Activated CD4-positive, alpha-beta T cell treated with anti-CD3 and anti-CD28 coated beads for 4 hours (primary cell): ENCODE data around the gene C1orf174.
A peak's percentile ranks its signal among the peaks of the same experiment; 100 is the strongest.

Experiments used
- DNase-seq, 2 donors: peaks; one replicate each; pipeline ENCODE4 v3.0.0-alpha.2; 2020

C1orf174 gene

DNA sequence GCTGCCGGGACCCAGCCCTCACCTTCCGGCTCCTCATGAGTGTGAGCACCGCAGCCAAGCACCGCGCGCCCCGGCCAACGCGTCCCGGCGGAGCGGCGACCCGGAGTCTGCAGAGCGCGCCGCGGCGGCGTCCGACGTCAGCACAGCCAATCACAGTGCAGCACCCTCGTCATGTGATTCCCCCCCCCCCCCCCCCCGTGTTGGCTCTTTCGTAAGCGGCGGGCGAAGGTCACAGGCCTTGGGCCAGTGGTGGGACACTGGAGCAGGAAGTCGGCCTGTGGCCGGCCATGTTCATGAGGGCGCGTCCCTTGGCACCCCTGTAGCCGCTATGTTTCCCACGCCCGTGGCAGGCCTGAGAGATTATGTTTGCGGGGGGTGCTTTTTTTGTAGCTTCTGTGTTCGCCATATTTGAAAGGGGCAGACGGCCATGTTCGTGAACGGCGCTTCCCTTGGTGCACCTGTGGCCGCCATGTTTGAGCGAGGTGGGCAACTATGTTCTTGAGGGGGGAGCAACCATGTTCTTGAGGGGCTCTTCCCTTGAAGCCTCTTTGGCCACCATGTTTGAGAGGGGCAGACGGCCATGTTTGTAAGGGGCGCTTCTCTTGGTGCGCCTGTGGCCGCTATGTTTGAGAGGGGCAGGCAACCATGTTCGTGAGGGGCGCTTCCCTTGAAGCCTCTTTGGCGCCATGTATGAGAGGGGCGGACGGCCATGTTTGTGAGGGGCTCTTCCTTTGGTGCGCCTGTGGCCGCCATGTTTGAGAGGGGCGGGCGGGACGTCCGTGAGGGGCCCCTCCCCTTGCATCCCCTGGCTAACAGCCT, at the start of gene C1orf174:
Gene C1orf174, minus strand, starts transcription at position 123 of the 819 bp plus-strand sequence. Its CDS starts 86 bp downstream, at position 37.
- peak; percentile 90 to 94 for DNase-seq

DNA sequence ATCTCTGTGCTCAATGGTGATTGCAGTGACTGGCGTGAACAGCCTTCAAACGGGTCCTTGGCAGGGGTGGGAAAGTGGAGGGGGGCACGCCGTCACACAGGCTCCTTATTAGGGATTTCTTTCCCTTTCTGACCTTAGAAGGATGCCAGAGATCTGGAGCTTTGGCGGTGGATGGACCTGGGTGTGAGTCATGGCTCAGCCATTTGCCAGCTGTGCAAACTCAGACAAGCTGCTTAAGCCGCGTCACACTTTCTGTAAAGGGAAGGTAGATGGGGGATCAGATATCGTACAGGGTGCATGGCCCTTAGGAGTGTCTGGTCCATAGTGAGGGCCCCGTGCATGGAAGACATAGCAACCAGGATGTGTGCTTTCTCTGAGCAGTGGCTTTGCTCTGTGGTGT, 48.3 kb upstream of the C1orf174 start:
- DNase-seq, result no peak

DNA sequence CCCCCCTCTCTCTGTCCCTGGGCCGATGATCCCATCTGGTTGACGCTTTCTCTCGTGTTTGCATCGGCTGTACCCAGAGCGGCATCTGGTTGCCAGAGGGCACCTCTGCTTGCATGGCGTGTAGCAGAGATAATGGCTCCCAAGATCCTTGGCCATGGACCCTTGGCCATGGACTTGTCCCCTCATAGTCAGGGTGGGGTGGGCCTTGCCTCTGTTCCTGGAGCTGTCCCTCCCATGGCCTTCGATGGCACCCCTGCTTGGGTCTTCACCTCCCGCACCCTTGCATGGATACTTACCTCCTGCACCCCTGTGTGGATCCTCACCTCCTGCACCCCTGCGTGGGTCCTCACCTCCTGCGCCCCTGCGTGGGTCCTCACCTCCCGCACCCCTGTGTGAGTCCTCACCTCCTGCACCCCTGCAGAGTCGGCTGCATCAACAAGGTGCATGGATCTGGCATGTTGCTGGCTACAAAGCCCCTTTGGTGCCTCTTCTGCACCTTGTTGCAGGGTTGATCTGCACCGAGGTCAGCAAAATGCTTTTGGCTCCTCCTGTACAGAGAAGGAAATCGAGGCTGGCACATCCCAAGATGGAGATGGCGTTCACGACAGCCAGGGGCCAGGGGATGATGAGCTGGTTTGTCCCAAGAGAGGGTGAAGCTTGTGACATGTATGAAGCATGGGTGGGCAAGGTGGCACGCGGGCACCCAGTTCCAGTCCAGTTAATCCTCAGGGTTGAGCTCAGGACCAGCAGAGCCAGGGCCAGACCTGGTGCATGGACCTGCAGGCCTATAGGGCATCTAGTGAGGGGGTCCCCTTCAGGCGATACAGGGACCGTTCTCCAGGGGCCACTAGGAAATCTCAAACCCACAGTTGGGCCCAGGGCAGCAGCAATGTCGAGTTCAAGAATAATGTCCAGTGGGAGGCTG, 46.1 kb upstream of the C1orf174 start:
- DNase-seq, result no peak

GRCh38 chr1:3945222-3945621, 45.1 kb upstream of the C1orf174 start:
- no peak for DNase-seq

DNA sequence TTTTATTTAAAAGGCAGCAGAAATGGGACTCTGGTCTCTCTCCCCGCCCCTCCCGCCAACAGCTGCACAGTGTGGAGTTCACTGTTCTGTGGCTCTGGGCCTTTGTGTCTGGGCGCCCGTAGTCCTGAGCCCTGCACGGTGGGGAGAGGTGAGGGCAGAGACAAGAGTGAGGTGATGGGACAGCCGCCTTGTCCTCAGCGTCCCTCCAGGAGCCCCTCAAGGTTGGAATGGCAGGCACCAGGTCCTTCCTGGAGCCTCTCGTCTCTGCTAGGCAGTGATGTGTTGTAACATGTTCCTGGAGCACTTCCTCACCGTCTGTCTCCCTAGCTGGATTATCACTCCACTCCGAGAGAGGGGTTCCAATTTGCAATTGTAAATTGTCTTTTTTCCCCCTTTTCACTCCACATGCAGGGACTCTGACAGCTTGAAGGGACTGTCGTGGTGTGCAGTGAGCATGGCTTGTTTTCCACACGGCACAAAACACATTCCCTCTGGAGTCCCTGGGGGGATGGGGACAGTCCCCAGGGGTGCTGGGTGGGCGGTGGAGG, 44.6 kb upstream of the C1orf174 start:
- no peak for DNase-seq

DNA sequence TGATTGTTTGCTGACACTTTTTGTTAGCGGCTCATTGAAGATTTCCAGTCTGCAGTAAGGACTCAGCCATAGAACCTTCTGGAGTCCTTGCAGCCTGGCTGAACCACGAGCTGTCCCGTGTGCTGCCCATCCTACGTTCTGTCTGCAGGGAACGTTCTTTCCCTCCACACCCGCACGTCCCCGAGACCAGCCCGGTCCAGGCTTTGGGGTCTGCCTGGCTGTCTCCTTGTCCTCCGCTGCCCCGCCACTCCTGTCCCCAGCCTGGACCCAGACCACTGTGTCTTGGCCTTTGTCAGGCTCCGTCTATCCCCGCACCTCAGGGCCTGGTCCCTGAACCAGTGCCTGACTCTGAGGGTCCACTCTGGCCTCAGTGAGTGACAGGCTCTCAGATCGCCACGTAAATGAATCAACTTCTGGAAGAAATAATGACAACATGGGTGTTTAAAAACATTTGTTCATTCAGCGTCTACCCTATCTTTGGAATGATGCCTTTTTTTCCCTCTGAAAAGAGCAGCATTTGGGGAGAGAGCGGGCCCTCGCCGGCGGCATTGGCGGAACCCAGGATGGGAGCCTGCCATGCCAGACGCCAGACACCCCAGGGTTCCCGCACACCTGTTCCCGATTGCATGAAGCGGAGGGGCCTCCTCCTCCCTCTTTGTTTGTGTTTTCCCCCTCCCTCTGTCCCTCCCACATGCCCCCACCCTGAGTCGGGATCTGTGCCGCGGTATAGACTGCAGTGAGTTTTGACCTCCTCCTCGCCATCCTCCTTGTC, 43.9 kb upstream of the C1orf174 start:
- DNase-seq, result no peak

GRCh38 chr1:3943123-3943431, 43.0 kb upstream of the C1orf174 start:
- DNase-seq, result no peak

DNA sequence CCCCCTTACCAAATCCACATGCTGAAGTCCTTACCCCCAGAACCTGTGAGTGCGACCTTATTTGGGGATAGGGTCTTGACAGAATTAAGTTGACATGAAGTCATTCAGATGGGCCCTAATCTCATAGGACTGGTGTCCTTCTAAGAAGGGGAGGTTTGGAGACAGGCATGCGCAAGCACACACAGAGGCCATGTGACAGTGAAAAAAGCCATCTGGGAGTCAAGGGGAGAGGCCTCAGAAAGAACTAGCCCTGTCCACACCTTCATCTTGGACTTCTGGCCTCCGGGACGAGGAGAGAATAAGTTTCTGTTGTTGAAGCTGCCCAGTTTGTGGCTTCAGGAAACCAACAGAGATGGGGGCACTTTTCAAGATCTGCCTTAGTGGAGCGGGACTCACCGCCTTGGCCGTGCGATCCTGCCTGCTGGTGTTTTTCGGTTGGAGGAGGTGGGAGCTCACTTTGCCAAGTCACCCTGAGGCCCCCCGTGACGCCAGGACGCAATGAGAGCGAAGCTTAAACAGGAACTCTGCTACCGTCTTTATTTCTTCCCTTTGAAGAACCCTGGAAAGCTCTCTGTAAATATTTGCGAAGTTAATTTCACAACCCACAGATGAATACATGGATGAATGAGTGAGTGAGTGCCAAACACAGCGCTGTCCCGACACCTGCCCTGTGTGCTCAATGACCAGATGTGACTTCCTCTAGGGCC, 42.5 kb upstream of the C1orf174 start:
- no peak for DNase-seq

DNA sequence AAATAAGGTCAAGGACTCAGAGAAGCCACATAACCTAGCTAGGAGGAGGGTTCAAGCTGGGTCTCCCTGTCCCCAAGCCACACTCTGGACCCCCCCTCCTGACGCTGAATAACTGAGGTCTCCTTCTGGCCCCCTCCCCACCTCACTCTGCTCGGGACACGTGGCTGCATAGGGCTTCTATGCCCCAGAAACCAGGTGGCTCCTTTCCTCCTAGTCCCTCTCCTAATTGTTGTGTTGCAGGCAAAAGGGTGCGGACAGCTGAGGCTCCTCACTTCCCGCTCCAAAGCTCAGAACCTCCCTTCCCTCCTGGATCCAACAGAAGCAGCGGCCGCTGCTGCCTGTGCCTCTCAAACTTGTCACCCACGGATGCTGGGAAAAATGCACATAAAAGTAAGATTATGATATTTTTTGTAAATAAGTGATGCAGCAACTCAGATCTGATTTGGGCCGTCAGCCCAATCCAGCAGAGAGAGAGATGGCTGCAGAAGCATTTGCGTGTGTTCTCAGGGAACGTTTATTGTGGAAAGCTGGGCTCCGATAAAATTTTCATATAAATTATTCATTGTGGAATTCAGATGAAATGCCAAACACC, 40.8 kb upstream of the C1orf174 start:
- DNase-seq, result no peak

DNA sequence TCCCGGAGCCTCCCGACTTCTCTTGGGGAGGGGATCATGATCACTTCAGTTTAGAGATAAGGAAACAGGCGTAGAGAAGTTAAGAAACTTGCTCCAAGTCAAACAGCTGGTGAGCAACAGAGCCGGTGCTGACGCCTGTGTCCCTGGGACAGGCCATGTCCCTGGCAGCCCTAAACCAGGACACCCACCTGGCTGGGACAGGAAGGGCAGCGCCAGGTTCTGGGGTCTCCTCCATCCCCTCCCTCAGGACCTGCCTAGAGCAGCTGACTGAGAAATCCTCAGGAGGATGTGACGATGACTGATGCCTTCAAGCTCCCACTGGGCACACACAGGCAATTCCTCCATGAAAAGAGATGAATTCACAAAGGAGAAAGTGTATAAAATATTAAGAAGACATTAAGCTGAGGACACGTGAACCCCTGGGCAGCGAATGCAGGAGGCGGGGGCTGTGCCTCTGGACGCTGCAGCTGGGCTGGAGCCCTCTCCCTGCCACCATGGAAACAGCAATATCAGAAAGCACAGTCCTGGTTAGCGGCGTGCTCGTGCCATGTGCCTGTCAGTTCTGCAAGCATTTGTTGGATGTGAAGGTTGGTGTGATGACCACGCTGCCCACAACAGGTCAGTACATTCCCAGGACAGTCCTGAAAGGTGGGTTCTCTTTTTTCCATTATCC, 40.1 kb upstream of the C1orf174 start:
- DNase-seq, result no peak

DNA sequence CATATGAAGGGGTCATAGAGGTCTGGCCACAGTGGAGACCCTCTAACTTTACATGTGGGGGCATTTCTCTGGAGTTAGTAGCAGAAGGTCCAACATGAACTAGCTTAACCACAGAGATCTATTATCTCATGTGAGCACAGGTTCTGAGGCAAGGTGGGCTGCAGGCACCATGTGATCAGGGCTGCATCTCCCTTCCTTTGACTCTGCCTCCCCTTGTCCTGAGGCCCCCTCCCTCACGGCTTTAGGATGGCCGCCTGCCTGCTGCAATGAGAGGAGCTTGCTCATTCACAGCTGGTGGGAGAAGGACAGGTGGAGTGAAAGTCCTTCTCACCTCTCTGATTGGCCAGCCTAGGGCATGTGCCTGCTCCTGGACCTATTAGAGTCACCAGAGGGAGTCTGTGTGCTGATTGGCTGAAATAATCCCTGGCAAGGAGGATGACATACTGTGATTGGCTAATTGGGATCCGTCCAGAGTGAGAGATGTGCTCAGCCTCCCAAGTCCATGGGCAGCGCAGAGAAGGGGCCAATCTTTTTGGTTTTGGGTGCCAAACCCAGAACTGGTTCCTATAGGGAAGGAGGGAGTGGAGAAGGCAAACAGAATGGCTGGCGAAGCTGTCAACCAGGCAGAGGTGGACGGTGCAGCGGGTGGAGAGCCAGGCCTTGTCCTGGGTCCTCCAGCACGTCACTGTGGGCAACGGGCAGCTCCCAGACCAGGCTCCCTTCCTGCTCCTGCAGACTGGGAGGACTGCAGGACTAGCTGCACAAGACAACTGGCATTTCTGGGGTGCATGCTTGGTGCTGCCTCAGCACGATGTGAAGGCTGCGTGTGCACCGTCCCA, 39.4 kb upstream of the C1orf174 start:
- no peak for DNase-seq

DNA sequence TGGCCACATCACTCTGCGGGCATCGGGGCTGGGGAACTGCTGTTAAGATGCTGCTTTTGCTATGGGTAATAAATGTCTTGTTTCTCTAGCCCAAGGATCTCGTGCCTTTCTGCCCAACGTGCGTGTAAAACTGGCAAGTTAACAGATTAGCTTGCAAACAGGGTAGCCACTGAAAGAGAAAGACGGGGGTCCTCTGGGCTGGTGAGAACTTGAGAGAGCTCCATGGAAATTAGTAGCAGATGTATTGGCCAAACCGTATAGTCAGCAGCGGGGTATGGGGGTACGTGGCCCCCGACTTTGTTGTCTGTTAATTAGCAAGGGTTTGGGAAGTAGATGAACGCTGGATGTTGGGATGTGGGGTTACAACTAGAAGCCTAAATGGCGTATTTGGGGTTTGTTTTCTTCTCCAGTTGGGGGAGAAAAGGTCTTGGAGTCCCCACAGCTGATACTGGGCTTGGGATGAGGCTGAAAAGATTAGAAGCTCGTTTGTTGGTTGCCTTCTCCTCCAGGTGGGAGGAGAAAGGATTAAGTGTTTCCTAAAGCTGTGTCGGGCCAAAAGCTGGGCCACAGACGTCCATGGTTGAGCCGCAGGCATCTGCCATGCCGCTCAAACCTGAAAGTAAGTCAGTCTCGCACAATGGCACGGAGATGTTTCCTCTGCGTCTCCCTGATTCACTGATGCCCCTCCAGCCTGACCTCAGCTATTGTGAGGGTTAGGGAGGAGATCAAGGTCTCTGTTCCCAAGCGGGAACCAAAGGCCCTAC, 32.3 kb upstream of the C1orf174 start:
- no peak for DNase-seq

DNA sequence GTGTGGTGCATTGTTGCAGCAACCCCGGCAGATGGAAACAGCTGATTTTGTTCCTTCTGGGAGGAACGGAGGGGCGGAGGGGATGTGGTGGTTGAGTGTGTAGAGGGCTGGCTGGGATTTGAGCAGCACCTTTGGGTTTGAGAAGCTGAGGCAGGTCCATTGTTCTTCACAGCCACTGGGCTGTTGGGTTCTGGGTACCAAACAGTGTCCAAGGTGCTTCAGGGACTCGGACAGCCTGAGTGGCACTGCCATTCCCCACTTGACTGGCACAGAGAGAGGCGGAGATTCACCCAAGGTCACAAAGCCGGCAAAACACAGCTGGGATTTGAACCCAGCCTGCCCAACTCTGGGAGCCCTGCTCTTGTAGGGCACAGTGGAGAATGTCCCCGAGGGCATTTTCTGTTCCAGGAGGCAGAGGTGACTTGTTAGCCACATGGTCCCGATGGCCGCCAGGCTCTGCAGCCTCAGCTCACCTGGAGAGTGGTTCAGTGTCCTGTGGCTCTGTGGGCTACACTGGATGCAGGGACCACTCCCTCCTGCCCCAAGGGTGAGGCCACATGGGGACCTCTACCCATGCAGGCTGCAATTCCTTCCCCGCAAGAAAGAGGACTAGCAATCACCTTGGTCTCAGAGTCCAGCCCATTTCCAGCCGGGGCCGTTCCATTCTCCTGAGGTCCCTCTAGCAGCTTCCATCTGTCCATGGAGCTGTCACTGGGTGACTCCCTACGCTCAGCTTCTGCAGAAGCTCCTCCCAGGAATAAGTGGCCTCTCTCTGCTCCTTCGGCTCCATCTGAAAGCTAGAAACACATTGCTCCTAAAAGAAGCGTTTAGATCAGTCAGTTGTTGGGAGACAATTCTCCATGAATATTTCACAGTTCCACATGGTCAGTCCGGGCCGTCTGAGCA, 31.2 kb upstream of the C1orf174 start:
- no peak for DNase-seq

DNA sequence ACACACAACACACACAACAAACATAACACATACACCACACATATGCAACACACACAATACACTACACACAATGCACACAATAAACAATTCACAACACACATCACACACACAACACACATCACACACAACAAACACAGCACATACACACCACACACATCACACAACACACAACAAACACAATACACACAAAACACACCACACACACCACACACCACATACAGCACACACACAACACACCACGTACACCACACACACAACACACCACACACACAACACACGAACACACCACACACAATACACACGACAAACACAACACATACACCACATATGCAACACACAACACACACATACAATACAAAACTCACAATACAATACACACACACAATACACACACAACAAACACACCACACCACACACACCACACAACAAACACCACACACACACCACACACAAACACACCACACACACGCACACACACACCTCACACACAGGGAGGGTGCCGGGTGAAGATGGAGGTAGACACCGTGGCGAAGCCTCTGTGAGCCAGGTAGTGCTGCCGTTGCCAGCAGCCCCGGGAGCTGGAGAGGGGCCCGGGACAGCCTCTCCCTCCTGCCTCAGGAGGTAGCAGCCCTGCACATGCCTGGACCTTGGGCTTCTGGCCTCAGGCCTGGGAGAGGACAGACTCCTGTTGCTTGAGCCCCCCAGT, 30.4 kb upstream of the C1orf174 start:
- DNase-seq, result no peak

DNA sequence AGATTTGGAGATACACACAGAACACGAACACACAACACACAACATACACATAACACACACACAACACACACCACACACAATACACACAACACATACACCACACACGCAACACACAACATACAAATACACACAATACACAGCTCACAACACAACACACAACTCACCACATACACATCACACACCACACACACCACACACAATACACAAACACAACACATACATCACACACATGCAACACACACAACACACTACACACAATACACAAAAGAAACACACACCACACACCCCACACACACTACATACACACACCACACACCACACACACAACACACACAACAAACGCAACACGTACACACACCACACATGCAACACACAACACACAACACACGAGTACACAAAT, 29.1 kb upstream of the C1orf174 start:
- DNase-seq, result no peak

GRCh38 chr1:3928586-3928985, 28.5 kb upstream of the C1orf174 start:
- DNase-seq, result no peak

GRCh38 chr1:3926956-3927355, 26.9 kb upstream of the C1orf174 start:
- DNase-seq, result no peak

DNA sequence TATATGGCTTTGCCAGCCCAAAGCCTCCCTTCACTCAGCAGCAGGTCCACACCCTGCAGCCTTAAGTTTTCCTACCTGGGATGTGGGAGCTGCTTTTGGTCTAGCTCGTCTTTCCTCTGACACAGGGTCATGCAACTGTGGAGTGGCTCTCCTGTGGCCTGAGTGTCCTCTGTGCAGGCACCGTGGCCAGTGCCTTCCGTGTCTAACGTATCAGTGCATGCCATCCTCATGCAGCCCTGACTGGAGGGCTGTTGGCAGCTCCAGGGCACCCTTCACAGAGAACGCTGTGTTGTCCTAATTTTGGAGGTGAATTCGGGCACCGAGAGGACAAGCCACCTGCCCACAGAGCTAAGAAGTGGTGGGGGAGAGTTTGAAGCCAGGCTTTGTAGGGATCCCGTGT, 25.7 kb upstream of the C1orf174 start:
- no peak for DNase-seq
